Measurements from ENCODE around the gene SRF. TPM values are rescaled to one million over a fixed set of nuclear protein-coding genes. Genes with fewer than 3 reads are reported as not detected.
A peak's percentile ranks its signal among the peaks of the same experiment; 100 is the strongest.

The SRF gene
- total RNA-seq, 1 experiment from 2014 or later, result 33.2 TPM

DNA sequence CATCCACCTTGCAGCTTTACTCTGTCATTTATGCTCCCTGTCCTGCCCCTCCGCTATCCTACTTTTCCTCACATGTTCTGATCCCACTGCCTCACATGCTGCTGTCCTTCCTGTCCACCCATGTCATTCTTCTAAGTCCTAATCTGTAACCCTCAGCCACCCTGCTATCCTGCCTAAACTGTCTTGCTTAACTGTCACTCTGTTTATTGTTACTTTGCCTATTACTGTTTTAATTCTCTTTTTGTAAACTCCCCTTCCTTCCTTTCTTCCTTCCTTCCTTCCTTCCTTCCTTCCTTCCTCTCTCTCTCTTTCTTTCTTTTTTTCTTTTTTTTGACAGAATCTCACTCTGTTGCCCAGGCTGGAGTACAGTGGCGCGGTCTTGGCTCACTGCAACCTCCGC, 12.4 kb downstream of the SRF start:
- BruUV-seq (replicated peaks), result no TSS peak
- Histone ChIP-seq H3K36me3 (ENCODE audit: insufficient read depth, low read length, poor library complexity, severe bottlenecking) (peaks cover 31% of the 10 kb centered on the region), H3K9me3 (ENCODE audit: low read depth, low read length, poor library complexity, severe bottlenecking) (no peaks in the 10 kb centered on the region), H3K4me1 (ENCODE audit: insufficient read depth, low read length, poor library complexity, severe bottlenecking) (peaks cover 11% of the 10 kb centered on the region), H3K27me3 (replicated peaks; ENCODE audit: insufficient read depth, low read depth, low read length, poor library complexity) (no peaks in the 10 kb centered on the region), H3K27ac (ENCODE audit: low read depth, low read length, poor library complexity, severe bottlenecking) (no peak overlapping the region), H3K4me3 (ENCODE audit: low read depth, low read length, poor library complexity, severe bottlenecking) (peak overlapping the region; percentile 89)
- intact Hi-C loops (cut with micrococcal nuclease; ENCODE audit: unreplicated experiment), result no loop called here
- CTCF ChIA-PET, result no interaction called here
- no peak for DNase-seq (ENCODE audit: low spot score)
- TF ChIP-seq, protein P1, sequence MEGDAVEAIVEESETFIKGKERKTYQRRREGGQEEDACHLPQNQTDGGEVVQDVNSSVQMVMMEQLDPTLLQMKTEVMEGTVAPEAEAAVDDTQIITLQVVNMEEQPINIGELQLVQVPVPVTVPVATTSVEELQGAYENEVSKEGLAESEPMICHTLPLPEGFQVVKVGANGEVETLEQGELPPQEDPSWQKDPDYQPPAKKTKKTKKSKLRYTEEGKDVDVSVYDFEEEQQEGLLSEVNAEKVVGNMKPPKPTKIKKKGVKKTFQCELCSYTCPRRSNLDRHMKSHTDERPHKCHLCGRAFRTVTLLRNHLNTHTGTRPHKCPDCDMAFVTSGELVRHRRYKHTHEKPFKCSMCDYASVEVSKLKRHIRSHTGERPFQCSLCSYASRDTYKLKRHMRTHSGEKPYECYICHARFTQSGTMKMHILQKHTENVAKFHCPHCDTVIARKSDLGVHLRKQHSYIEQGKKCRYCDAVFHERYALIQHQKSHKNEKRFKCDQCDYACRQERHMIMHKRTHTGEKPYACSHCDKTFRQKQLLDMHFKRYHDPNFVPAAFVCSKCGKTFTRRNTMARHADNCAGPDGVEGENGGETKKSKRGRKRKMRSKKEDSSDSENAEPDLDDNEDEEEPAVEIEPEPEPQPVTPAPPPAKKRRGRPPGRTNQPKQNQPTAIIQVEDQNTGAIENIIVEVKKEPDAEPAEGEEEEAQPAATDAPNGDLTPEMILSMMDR (conservative IDR thresholded peaks at IDR 0.05; ENCODE audit: low read depth, low read length), result no peak
- TF ChIP-seq EZH2 (IDR thresholded peaks at IDR 0.05; ENCODE audit: borderline replicate concordance, low read depth, low read length, poor library complexity, severe bottlenecking), result no peak
- POLR2A ChIA-PET (ENCODE audit: low non-redundant PET), result no interaction called here

DNA sequence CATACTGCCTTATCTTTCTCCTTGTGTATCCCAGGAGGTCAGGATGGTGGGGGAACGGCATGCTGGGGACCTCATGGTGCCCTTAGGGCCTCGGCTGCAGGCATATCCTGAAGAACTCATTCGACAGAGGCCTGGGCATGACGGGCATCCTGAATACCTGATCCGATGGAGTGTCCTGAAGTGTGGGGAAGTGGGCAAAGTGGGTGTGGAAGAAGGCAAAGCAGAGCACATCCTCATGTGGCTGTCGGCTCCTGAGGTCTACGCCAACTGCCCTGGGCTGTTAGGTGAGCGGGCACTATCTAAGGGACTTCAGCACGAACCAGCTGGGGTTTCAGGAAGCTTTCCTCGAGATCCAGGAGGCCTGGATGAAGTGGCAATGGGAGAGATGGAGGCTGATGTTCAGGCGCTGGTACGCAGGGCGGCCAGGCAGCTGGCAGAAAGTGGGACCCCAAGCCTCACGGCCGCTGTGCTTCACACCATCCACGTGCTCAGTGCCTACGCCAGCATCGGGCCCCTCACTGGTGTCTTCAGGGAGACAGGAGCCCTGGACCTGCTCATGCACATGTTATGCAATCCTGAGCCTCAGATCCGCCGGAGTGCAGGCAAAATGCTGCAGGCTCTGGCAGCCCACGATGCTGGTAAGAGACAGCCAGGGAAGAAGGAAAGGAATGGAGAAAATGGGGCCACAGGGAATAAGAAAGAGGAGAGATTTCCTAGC, 13.4 kb downstream of the SRF start:
- H3K4me1 ChIP-seq (ENCODE audit: insufficient read depth, low read length, poor library complexity, severe bottlenecking), result peaks cover 11% of the 10 kb centered on the region
- H3K36me3 ChIP-seq (ENCODE audit: insufficient read depth, low read length, poor library complexity, severe bottlenecking), result peaks cover 22% of the 10 kb centered on the region
- intact Hi-C loops (cut with micrococcal nuclease; ENCODE audit: unreplicated experiment), result no loop called here
- DNase-seq (ENCODE audit: low spot score), result no peak
- H3K4me3 ChIP-seq (ENCODE audit: low read depth, low read length, poor library complexity, severe bottlenecking), result no peak overlapping the region
- ChIA-PET POLR2A (ENCODE audit: low non-redundant PET) (no interaction called here), CTCF (no interaction called here)
- TF ChIP-seq, protein P1 (conservative IDR thresholded peaks at IDR 0.05; ENCODE audit: low read depth, low read length), result no peak
- no peaks in the 10 kb centered on the region for H3K9me3 ChIP-seq (ENCODE audit: low read depth, low read length, poor library complexity, severe bottlenecking)
- H3K27me3 ChIP-seq (replicated peaks; ENCODE audit: insufficient read depth, low read depth, low read length, poor library complexity), result no peaks in the 10 kb centered on the region
- no peak overlapping the region for H3K27ac ChIP-seq (ENCODE audit: low read depth, low read length, poor library complexity, severe bottlenecking)
- no TSS peak for BruUV-seq (replicated peaks)

DNA sequence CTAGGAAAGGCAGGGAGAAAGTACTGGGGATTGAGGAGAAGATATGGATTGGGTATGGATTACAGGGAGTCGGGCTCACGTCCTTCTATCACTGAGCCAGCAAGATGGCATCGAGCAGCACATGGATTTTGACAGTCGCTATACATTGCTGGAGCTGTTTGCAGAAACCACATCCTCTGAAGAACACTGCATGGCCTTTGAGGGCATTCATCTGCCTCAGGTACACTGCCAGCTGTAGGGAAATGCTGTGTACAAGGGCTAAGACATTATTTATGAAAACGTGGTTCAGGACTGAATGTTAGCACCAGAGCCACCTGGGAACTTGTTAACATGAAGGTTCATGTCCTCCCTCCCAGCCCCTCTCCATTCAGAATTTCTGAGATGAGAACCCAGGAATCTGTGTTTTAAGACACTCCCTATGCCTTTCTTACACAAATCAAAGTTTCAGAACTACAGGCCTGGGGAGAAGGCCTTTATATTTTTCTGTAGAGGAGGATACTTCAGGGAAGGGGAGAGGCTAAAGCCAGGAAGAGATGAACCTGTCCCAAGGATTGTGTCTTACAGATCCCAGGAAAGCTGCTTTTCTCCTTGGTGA, 14.4 kb downstream of the SRF start:
- no TSS peak for BruUV-seq (replicated peaks)
- intact Hi-C loops (cut with micrococcal nuclease; ENCODE audit: unreplicated experiment), result no loop called here
- Histone ChIP-seq H3K9me3 (ENCODE audit: low read depth, low read length, poor library complexity, severe bottlenecking) (no peaks in the 10 kb centered on the region), H3K27me3 (replicated peaks; ENCODE audit: insufficient read depth, low read depth, low read length, poor library complexity) (no peaks in the 10 kb centered on the region), H3K4me1 (ENCODE audit: insufficient read depth, low read length, poor library complexity, severe bottlenecking) (peaks cover 11% of the 10 kb centered on the region), H3K27ac (ENCODE audit: low read depth, low read length, poor library complexity, severe bottlenecking) (no peak overlapping the region), H3K36me3 (ENCODE audit: insufficient read depth, low read length, poor library complexity, severe bottlenecking) (peaks cover 20% of the 10 kb centered on the region), H3K4me3 (ENCODE audit: low read depth, low read length, poor library complexity, severe bottlenecking) (no peak overlapping the region)
- no peak for DNase-seq (ENCODE audit: low spot score)
- TF ChIP-seq, protein P1 (conservative IDR thresholded peaks at IDR 0.05; ENCODE audit: low read depth, low read length), result no peak
- TF ChIP-seq EZH2 (IDR thresholded peaks at IDR 0.05; ENCODE audit: borderline replicate concordance, low read depth, low read length, poor library complexity, severe bottlenecking), result no peak
- POLR2A ChIA-PET (ENCODE audit: low non-redundant PET), result no interaction called here
- CTCF ChIA-PET, result no interaction called here

All from A673 (cell line).